Tibial nerve (tissue), 4 donors: Measurements from ENCODE around the gene SLC1A3. TPM values are rescaled to one million over a fixed set of nuclear protein-coding genes. Genes with fewer than 3 reads are reported as not detected.

Experiments used
- DNase-seq, 2 donors: peaks; one replicate each; pipeline ENCODE4 v3.0.0-alpha.2; 2019; ENCODE audit warnings: low spot score in 2 of 2
- H3K27ac ChIP-seq, 4 donors: fragments of 200-600 bp; sonication (generic) in 3 of 4; one replicate each; pipeline ENCODE4 v1.5.1; 2017 to 2019; ENCODE audit warnings: mild to moderate bottlenecking in 1 of 4
- H3K27me3 ChIP-seq, 2 donors: fragments of 200-600 bp; sonication (generic) in 1 of 2; one replicate each; pipeline versions ENCODE4 v1.5.1 to v1.6.0; 2017 to 2019
- H3K36me3 ChIP-seq, 3 donors: fragments of 200-600 bp; sonication (generic); one replicate each; pipeline ENCODE4 v1.5.1; 2018 to 2019
- H3K4me1 ChIP-seq, 4 donors: fragments of 200-600 bp; sonication (generic) in 3 of 4; one replicate each; pipeline ENCODE4 v1.5.1; 2017 to 2019
- H3K4me3 ChIP-seq, 4 donors: fragments of 200-600 bp; sonication (generic) in 3 of 4; one replicate each; pipeline ENCODE4 v1.5.1; 2017 to 2019; ENCODE audit warnings: mild to moderate bottlenecking in 1 of 4, moderate library complexity in 1 of 4
- H3K9me3 ChIP-seq, 4 donors: fragments of 200-600 bp; sonication (generic) in 3 of 4; one replicate each; pipeline ENCODE4 v1.5.1; 2017 to 2019
- EP300 ChIP-seq, 2 donors: sonication (generic); formaldehyde crosslinking; IDR thresholded peaks; one replicate each; pipeline ENCODE4 v1.6.1; 2017; ENCODE audit warnings: antibody characterized with exemption in 2 of 2, mild to moderate bottlenecking in 1 of 2
- POLR2A ChIP-seq, 2 donors: fragments of 450-650 bp; IDR thresholded peaks; one replicate each; pipeline ENCODE4 v1.6.1; 2017; ENCODE audit warnings: antibody characterized with exemption in 2 of 2, mild to moderate bottlenecking in 2 of 2, moderate library complexity in 2 of 2
- WGBS, 2 donors: methylation state at CpG; one replicate each; pipeline ENCODE4 v1.1.5; 2018; 5-methylcytosine and 5-hydroxymethylcytosine counted together
- total RNA-seq, 4 donors: library from RNA; depleted of rRNA; stranded (reverse); fragments of >200 nt; gene quantifications; one replicate each; pipeline ENCODE4 v1.1.0, GENCODE V29; 2016
- TF ChIP-seq, protein P1 (sequence below), 5 experiments: fragments of 200-600 bp in 3 of 5; fragments of 450-650 bp in 2 of 5; sonication (generic) in 3 of 5; IDR thresholded peaks; one replicate each; pipeline ENCODE4 v1.5.1; 2016 to 2019; ENCODE audit warnings: antibody characterized with exemption in 5 of 5, mild to moderate bottlenecking in 3 of 5, moderate library complexity in 2 of 5

SLC1A3 gene
- total RNA-seq, 4 donors from 2014 or later: 22.0 to 123 (median 75.0) TPM

DNA sequence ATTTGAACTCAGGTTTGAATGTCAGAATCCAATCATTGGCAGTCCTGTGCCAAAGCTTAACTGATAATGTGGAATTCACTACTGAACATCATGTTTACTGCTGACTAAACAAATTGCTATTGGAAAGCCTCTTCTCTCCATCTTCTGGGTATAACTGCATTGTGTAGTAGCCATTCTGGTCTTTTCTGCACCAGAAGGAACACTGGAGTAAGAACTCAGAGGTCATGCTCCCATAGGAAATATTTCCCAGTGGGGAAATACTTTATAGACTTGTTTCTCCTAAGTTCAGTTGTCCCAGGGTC is 25.9 kb downstream of the SLC1A3 start:
- Histone ChIP-seq H3K36me3 (no peaks in the 10 kb centered on the region), H3K4me3 (no peak overlapping the region), H3K27ac (no peak overlapping the region), H3K27me3 (no peaks in the 10 kb centered on the region), H3K9me3 (no peaks in the 10 kb centered on the region), H3K4me1 (peaks cover 0 to 8% (median 0%) of the 10 kb centered on the region in 4 donors)
- TF ChIP-seq, protein P1, sequence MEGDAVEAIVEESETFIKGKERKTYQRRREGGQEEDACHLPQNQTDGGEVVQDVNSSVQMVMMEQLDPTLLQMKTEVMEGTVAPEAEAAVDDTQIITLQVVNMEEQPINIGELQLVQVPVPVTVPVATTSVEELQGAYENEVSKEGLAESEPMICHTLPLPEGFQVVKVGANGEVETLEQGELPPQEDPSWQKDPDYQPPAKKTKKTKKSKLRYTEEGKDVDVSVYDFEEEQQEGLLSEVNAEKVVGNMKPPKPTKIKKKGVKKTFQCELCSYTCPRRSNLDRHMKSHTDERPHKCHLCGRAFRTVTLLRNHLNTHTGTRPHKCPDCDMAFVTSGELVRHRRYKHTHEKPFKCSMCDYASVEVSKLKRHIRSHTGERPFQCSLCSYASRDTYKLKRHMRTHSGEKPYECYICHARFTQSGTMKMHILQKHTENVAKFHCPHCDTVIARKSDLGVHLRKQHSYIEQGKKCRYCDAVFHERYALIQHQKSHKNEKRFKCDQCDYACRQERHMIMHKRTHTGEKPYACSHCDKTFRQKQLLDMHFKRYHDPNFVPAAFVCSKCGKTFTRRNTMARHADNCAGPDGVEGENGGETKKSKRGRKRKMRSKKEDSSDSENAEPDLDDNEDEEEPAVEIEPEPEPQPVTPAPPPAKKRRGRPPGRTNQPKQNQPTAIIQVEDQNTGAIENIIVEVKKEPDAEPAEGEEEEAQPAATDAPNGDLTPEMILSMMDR (IDR thresholded peaks at IDR 0.05): no peak
- TF ChIP-seq EP300 (IDR thresholded peaks at IDR 0.05): no peak
- TF ChIP-seq POLR2A (IDR thresholded peaks at IDR 0.05): no peak
- no peak for DNase-seq

DNA sequence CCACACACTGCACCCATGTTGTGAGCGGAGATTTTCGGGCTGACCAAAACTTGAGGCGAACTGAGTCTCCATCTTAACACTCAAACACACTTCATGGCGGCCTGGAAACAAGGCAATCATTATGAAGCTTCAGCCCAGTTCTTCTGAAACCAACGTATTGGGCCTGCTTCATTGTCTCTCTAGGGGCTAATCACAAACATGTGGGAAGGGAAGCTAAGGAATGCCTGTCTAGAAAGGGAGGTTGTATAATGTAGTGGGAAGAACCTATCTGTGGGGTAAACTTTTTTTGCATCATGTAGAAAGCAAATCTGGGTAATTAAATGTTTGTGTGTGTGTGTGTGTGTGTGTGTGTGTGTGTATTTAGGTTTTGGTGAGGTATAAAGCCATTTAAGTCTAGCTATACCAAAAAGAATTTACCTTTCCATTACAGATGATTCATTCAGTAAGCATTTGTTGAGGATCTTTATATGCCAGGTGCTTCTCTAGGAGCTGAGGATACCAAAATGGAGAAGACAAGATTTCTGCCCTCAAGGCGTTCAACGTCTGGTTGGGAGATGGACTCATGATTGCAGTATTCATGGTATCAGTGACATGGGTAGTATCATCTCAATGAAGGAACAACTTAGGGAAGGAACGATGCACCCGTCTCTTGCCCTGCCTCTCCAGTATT is 29.4 kb downstream of the SLC1A3 start:
- Histone ChIP-seq H3K36me3 (no peaks in the 10 kb centered on the region), H3K4me1 (peaks cover 0 to 7% (median 0%) of the 10 kb centered on the region in 4 donors), H3K27ac (no peak overlapping the region), H3K4me3 (no peak overlapping the region), H3K9me3 (no peaks in the 10 kb centered on the region), H3K27me3 (no peaks in the 10 kb centered on the region)
- WGBS, 2 donors: 85 to 86% methylated on average over 9 of the region's 9 CpGs
- no peak for DNase-seq
- TF ChIP-seq POLR2A (IDR thresholded peaks at IDR 0.05) (no peak), EP300 (IDR thresholded peaks at IDR 0.05) (no peak)
- TF ChIP-seq, protein P1 (IDR thresholded peaks at IDR 0.05): no peak

DNA sequence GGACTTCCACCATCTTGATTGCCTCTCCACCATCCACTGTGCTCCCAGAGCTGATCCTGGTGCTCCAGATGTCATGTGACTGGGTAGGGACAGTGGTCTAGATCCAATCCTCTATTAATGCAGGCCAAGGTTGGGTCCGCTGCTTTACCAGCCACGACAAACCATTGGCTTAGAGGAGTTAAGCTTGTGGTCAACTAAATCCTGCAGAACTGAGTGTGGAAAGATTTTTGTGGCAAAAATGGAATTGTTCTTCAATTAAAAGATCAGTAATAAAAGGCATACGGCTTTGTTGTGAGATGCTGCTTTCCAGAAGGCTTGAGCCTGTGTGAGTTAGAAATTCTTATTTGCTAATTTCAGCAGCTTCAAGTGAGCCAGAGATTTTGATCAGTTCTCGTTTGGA is 30.7 kb downstream of the SLC1A3 start:
- H3K9me3 ChIP-seq: no peaks in the 10 kb centered on the region
- WGBS, 2 donors: 84 to 86% methylated on average over 4 of the region's 4 CpGs
- H3K4me1 ChIP-seq: no peaks in the 10 kb centered on the region
- DNase-seq: no peak
- no peaks in the 10 kb centered on the region for H3K27me3 ChIP-seq
- H3K36me3 ChIP-seq: no peaks in the 10 kb centered on the region
- H3K27ac ChIP-seq: no peak overlapping the region
- TF ChIP-seq EP300 (IDR thresholded peaks at IDR 0.05) (no peak), POLR2A (IDR thresholded peaks at IDR 0.05) (no peak)
- TF ChIP-seq, protein P1 (IDR thresholded peaks at IDR 0.05): no peak
- H3K4me3 ChIP-seq: no peak overlapping the region

DNA sequence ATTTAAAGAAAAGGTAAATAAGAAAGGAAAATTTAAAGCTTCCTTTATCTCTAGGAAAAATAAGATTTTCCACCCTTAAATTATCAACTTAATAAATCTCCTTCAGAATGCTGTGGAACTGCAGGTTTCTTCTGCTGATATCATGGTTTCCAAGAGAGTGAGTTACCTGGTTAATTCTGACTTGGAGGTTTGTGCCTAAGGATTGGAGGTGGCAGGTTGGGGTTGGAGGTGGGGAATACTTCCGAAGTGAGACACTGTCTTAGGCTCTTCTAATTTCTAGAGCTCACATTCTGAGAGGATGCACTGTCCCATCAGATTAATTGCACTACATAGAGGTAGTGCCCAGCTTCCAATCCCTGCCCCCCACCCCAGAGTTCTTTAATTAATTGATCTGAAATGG is 31.1 kb downstream of the SLC1A3 start:
- Histone ChIP-seq H3K27ac (no peak overlapping the region), H3K4me3 (no peak overlapping the region)
- WGBS, 2 donors: 96 to 100% methylated on average over 1 of the region's 1 CpG

DNA sequence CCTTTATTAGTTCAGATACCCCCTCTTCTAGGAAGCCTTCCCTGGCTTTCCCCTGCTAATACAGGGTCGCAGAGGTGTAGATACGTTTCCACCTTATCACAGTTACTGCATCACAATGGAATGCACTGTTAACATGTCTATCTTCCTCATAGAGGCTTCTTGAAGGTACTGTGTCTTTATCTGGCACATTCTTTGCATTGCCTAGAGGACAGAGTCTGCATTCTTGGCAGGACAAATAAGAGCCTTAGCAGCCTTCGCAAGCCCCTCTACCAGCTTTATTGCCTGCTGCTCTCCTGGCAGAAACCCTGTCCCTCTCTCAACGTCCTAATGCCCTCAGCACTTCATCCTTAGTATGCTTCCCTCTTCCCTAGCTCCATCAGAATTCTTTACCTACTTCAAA is 31.6 kb downstream of the SLC1A3 start:
- no peak overlapping the region for H3K27ac ChIP-seq
- 53 to 61% methylated on average over 4 of the region's 4 CpGs for WGBS, 2 donors
- no peaks in the 10 kb centered on the region for H3K4me1 ChIP-seq
- DNase-seq: no peak
- no peaks in the 10 kb centered on the region for H3K9me3 ChIP-seq
- H3K27me3 ChIP-seq: no peaks in the 10 kb centered on the region
- no peak overlapping the region for H3K4me3 ChIP-seq
- no peaks in the 10 kb centered on the region for H3K36me3 ChIP-seq
- no peak for TF ChIP-seq EP300 (IDR thresholded peaks at IDR 0.05)
- TF ChIP-seq, protein P1 (IDR thresholded peaks at IDR 0.05): no peak

More for the DNA sequence above, 31.1 kb downstream of the SLC1A3 start:
- Histone ChIP-seq H3K4me1 (no peaks in the 10 kb centered on the region), H3K36me3 (no peaks in the 10 kb centered on the region), H3K9me3 (no peaks in the 10 kb centered on the region), H3K27me3 (no peaks in the 10 kb centered on the region)
- TF ChIP-seq, protein P1 (IDR thresholded peaks at IDR 0.05): no peak
- TF ChIP-seq POLR2A (IDR thresholded peaks at IDR 0.05) (no peak), EP300 (IDR thresholded peaks at IDR 0.05) (no peak)
- DNase-seq: no peak
